ENCODE results near the gene IRF7.
"Not testable (repeated sequence)": the region's sequence is repeated elsewhere in the genome, so short reads cannot be mapped to it uniquely, and the experiment has no call there.

The IRF7 gene

DNA sequence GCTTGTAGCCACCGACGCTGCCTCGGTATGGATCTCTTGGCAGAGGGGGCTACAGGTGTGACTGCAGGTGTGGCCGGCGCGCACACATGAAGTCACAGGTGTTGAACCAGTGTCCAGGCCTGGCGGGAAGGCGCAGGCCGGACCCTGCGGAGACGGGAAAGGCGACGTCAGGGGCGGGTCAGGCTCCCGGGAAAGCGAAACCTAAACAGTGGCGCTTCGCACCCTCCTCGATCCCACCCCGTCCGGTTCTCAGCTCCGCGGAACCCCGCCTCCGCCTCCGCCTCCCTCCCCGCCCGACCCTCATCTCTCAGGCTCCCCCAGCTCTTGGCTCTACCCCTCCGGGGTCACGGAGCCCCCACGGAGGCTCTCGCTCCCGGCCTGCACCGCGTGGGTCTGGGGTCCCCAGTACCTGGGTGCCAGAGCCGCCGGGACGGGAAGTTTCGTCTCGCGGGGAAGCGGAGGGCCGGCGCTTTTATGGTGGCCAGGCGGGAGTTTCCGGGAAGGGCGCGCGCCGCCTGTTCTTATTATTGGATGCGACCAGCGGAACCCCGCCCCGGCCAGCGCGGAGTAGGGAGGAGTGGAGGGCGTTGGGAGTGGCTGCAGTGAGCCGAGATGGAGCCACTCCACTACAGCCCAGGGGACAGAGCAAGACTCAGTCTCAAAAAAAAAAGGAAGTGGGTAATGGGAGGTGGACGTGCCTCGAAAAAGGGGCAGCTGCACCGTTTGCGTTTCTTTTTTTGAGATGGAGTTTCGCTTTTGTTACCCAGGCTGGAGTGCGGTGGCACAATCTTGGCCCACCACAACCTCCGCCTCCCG is at the start of gene IRF7:
Gene IRF7, minus strand, starts transcription at position 447 of the 816 bp plus-strand sequence. CDS start 586 bp downstream, outside the sequence.
- peak; percentile 63 to 87 for DNase-seq (ENCODE audit: extremely low read depth in 1 of 2, low read depth in 1 of 2)

- no peak for DNase-seq (ENCODE audit: extremely low read depth in 1 of 2, low read depth in 1 of 2)
Measured at GRCh38 chr11:665062-665703, 49.4 kb upstream of the IRF7 start.

DNA sequence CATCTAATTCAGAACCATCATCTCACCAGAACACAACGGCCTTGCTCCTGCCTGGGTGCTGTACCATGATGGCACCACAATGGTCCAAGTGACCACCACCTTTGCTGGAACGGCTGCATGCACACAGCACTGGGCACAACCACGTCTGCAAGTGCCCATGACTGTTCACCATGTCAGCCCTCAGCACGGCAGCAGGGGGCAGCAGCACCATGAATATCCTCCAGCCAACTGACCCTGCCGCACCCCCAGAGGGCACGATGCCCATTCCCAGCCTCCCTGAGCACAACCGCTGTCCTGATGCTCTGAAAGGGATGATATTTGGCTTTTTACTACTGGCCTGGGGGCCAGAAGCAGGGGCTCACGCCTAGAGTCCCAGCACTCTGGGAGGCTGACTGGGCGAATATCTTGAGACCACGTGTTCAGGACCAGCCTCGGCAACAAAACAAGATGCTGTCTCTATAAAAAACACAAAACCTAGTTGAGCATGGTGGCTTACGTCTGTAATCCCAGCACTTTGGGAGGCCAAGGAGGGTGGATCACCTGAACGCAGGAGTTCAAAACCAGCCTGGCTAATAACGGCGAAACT is 47.0 kb upstream of the IRF7 start:
- peak in 1 of 2 donors; percentile 16 for DNase-seq (ENCODE audit: extremely low read depth in 1 of 2, low read depth in 1 of 2)

GRCh38 chr11:660681-661444 is 45.1 kb upstream of the IRF7 start:
- no peak for DNase-seq (ENCODE audit: extremely low read depth in 1 of 2, low read depth in 1 of 2)

GRCh38 chr11:660281-660680 is 44.5 kb upstream of the IRF7 start:
- DNase-seq (ENCODE audit: extremely low read depth in 1 of 2, low read depth in 1 of 2): no peak

DNA sequence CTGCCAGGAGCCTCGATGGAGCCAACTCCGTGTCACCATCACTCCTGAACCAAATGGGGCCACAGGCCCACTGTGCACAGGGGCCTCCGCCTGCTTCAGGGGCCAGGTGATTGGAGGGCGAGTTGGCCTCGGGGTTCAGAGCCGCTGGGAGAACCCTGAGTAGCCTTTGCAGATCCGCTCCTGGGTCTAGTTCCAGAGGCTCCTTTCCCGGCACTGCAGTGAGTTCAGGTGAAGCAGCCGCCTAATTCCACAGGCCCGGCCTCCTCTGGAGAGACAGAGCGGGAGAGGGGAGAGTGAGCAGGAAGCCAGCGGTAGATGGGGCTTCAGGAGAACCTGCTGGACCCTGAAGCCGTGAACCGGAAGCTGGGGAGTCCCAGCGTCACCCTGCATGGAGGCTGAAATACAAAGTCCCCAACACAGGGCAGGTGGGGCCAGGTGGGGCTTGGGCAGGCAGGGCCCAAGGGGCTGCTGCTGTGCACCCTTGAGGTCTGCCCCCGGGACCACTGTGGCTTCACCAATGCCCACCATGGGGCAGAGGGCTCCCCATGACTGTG is 43.9 kb upstream of the IRF7 start:
- no peak for DNase-seq (ENCODE audit: extremely low read depth in 1 of 2, low read depth in 1 of 2)

GRCh38 chr11:657691-658126 is 42.0 kb upstream of the IRF7 start:
- no peak for DNase-seq (ENCODE audit: extremely low read depth in 1 of 2, low read depth in 1 of 2)

DNA sequence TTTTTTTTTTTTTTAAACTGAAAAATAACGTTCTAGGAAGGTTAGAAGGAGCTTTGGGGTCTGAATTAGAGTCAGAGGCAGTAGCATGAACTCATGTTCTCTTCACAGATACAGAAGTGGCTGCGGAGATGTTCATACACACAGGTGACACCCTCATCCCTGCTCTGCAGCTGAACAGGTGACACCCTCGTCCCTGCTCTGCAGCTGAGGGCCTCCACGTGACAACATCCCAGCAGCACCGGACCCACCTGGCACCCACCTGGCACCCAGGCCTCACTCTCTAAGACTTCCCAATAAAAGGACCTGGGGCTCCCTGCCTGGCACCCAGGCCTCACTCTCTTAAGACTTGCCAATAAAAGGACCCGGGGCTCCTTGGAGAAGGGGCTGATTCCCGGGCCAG is 41.1 kb upstream of the IRF7 start:
- DNase-seq (ENCODE audit: extremely low read depth in 1 of 2, low read depth in 1 of 2): no peak

DNA sequence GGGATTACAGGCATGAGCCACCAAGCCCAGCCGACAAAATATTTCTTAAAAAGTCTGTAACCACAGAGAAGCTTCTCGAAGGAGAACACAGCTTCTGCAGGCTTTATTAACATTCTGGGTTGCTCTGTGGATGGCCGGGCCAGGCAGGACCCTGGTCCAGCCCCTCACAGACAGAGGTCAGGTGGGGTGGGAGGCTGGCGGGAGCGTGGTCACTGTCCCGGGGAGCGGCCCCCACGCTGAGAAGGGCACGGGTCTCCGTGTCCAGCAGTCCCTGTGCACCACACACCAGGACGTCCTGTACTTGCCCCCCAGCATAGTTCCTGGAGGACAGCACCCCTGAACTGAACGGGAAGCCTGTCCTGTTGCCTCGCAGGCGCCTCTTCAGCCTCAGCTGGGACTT is 40.7 kb upstream of the IRF7 start:
- no peak for DNase-seq (ENCODE audit: extremely low read depth in 1 of 2, low read depth in 1 of 2)

GRCh38 chr11:655036-655726 is 39.4 kb upstream of the IRF7 start:
- DNase-seq (ENCODE audit: extremely low read depth in 1 of 2, low read depth in 1 of 2): no peak

- DNase-seq (ENCODE audit: extremely low read depth in 1 of 2, low read depth in 1 of 2): not testable (repeated sequence)
Measured at GRCh38 chr11:654444-654843, 38.7 kb upstream of the IRF7 start.

GRCh38 chr11:653837-654236 is 38.1 kb upstream of the IRF7 start:
- no peak for DNase-seq (ENCODE audit: extremely low read depth in 1 of 2, low read depth in 1 of 2)

DNA sequence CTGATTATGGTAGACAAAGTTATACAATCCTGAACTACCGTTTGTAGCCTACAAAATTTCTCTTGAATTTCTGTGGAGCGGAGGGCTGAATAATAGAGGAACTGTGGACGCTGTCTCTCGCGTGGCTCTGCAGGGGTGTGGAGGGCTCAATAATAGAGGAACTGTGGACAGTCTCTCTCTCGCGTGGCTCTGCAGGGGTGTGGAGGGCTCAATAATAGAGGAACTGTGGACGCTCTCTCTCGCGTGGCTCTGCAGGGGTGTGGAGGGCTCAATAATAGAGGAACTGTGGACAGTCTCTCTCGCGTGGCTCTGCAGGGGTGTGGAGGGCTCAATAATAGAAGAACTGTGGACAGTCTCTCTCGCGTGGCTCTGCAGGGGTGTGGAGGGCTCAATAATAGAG is 37.4 kb upstream of the IRF7 start:
- not testable (repeated sequence) for DNase-seq (ENCODE audit: extremely low read depth in 1 of 2, low read depth in 1 of 2)

DNA sequence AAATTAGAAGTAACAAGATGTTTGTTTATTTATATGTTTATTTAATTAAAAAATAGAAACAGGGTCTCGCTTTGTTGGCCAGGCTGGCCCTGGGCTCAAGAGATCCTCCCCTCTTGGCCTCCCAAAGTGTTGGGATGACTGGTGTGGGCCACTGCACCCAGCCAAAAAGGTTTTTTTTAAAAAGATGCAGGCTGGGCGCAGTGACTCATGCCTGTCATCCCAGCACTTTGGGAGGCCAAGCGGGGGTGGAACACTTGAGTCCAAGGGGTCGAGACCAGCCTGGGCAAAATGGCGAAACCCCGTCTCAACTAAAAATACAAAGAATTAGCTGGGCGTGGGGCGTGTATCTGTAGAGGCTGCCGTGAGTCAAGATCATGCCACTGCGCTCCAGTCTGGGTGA is 34.7 kb upstream of the IRF7 start:
- no peak for DNase-seq (ENCODE audit: extremely low read depth in 1 of 2, low read depth in 1 of 2)

DNA sequence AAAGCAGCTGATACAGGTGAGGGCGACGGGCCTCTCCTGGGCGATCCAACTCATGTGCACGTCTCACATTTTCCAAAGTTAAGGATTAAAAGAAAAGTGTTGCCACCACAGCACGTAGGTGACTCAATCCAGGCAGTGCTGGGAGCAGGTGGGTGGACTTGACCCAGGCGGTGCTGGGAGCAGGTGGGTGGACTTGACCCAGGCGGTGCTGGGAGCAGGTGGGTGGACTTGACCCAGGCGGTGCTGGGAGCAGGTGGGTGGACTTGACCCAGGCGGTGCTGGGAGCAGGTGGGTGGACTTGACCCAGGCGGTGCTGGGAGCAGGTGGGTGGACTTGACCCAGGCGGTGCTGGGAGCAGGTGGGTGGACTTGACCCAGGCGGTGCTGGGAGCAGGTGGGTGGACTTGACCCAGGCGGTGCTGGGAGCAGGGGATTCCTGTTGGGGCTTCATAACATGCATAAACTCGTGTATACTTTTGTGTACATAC is 32.0 kb upstream of the IRF7 start:
- DNase-seq (ENCODE audit: extremely low read depth in 1 of 2, low read depth in 1 of 2): not testable (repeated sequence)

DNA sequence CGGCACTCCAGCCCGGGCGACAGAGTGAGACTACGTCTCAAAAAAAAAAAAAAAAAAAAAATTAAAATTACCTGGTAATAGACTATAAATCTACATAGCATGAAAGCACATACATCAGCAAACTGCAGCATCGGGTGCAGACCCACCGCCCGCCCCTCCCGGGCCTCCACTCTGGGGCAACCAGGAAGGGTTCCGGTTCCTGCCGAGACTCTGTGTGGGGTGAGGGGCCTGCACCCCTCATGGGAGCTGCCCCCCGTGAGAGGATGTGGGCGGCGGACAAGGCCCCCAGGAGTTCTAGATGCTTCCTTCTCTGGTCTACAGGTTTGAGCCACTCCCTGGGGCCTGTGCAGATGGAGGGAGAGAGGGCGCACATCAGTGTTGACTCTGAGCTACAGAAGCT is 30.5 kb upstream of the IRF7 start:
- DNase-seq (ENCODE audit: extremely low read depth in 1 of 2, low read depth in 1 of 2): no peak

GRCh38 chr11:645536-645935 is 29.8 kb upstream of the IRF7 start:
- DNase-seq (ENCODE audit: extremely low read depth in 1 of 2, low read depth in 1 of 2): no peak

GRCh38 chr11:643849-644738 is 28.3 kb upstream of the IRF7 start:
- no peak for DNase-seq (ENCODE audit: extremely low read depth in 1 of 2, low read depth in 1 of 2)

DNA sequence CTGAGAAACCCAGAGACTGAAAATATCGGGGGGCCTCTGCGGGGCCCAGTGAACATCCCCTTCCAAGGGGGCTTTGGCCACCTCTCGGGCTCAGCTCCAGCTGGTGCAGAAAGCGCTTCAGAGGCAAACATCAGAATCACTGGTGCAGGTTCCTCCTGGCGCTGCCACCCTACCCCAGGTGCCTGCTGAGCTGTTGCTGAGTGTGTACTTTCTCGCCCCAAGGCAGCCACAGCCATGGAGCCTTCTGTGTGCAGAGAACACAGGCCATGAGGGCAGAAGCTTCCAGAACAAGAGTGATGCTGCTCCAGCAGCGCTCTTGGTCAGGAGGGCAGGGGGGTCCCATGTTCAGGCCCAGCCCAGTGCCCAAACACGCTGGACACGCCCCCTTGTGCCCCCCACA is 27.6 kb upstream of the IRF7 start:
- no peak for DNase-seq (ENCODE audit: extremely low read depth in 1 of 2, low read depth in 1 of 2)
